HG03066 (cell line): ENCODE measurements around the gene CD70.
"Not testable (repeated sequence)": the region's sequence is repeated elsewhere in the genome, so short reads cannot be mapped to it uniquely, and the experiment has no call there.

Experiments
- ATAC-seq: cut with Tn5 transposase; IDR thresholded peaks from one replicate; pipeline ENCODE4 v1.9.1; 2021; ENCODE audit warnings: low read depth; ENCODE audit not compliant: unreplicated experiment

The CD70 gene

GRCh38 chr19:6572217-6572616 lies 18.7 kb downstream of the CD70 start:
- ATAC-seq, result no peak

GRCh38 chr19:6571167-6571566 lies 19.8 kb downstream of the CD70 start:
- ATAC-seq, result no peak

- no peak for ATAC-seq
Measured at GRCh38 chr19:6570764-6571163, 20.2 kb downstream of the CD70 start.

GRCh38 chr19:6568816-6569215 lies 22.1 kb downstream of the CD70 start:
- no peak for ATAC-seq

- ATAC-seq, result no peak
Measured at GRCh38 chr19:6568010-6568526, 22.9 kb downstream of the CD70 start.

- not testable (repeated sequence) for ATAC-seq
Measured at GRCh38 chr19:6566727-6567126, 24.2 kb downstream of the CD70 start.

GRCh38 chr19:6564393-6564792 lies 26.6 kb downstream of the CD70 start:
- no peak for ATAC-seq

GRCh38 chr19:6562437-6562836 lies 28.5 kb downstream of the CD70 start:
- ATAC-seq, result not testable (repeated sequence)

GRCh38 chr19:6556480-6557195 lies 34.3 kb downstream of the CD70 start:
- ATAC-seq, result no peak

- ATAC-seq, result no peak
Measured at GRCh38 chr19:6556043-6556449, 34.9 kb downstream of the CD70 start.

GRCh38 chr19:6551607-6552450 lies 39.1 kb downstream of the CD70 start:
- no peak for ATAC-seq

- no peak for ATAC-seq
Measured at GRCh38 chr19:6551091-6551490, 39.9 kb downstream of the CD70 start.

GRCh38 chr19:6550679-6551078 lies 40.3 kb downstream of the CD70 start:
- ATAC-seq, result not testable (repeated sequence)

GRCh38 chr19:6543866-6544347 lies 47.0 kb downstream of the CD70 start:
- no peak for ATAC-seq

GRCh38 chr19:6540918-6541689 lies 49.8 kb downstream of the CD70 start:
- no peak for ATAC-seq

- no peak for ATAC-seq
Measured at GRCh38 chr19:6539514-6539913, 51.4 kb downstream of the CD70 start.
